HUDEP-2 (cell line): ENCODE results near the gene SLC6A1.

Experiments used
- DNase-seq, 76 experiments: peaks; one replicate each; lab custom pipeline; 2025; ENCODE audit not compliant: unreplicated experiment in 76 of 76; lab: John Stamatoyannopoulos, UW

Gene SLC6A1

GRCh38 chr3:11014752-11015151, 22.2 kb downstream of the SLC6A1 start:
- DNase-seq = no peak

GRCh38 chr3:11015369-11015768, 22.8 kb downstream of the SLC6A1 start:
- DNase-seq = no peak

GRCh38 chr3:11016727-11017126, 24.2 kb downstream of the SLC6A1 start:
- DNase-seq = no peak

GRCh38 chr3:11019116-11019819, 26.7 kb downstream of the SLC6A1 start:
- no peak for DNase-seq

- no peak for DNase-seq
Measured at GRCh38 chr3:11020764-11021163, 28.2 kb downstream of the SLC6A1 start.

GRCh38 chr3:11021611-11022011, 29.1 kb downstream of the SLC6A1 start:
- DNase-seq = no peak

- no peak for DNase-seq
Measured at GRCh38 chr3:11022115-11022514, 29.6 kb downstream of the SLC6A1 start.

GRCh38 chr3:11024181-11024580, 31.6 kb downstream of the SLC6A1 start:
- DNase-seq = no peak

- DNase-seq = no peak
Measured at GRCh38 chr3:11029948-11030347, 37.4 kb downstream of the SLC6A1 start.

- no peak for DNase-seq
Measured at GRCh38 chr3:11033871-11034270, 41.3 kb downstream of the SLC6A1 start.

- DNase-seq = peak in 1 of 76 experiments; percentile 1
Measured at GRCh38 chr3:11034309-11034985, 41.9 kb downstream of the SLC6A1 start.

- no peak for DNase-seq
Measured at GRCh38 chr3:11035757-11036505, 43.4 kb downstream of the SLC6A1 start.

- no peak for DNase-seq
Measured at GRCh38 chr3:11037241-11037873, 44.8 kb downstream of the SLC6A1 start.

GRCh38 chr3:11037976-11038375, 45.4 kb downstream of the SLC6A1 start:
- no peak for DNase-seq

- no peak for DNase-seq
Measured at GRCh38 chr3:11045536-11045935, 53.0 kb downstream of the SLC6A1 start.

- DNase-seq = no peak
Measured at GRCh38 chr3:11047500-11047899, 55.0 kb downstream of the SLC6A1 start.

- no peak for DNase-seq
Measured at GRCh38 chr3:11050666-11051323, 58.2 kb downstream of the SLC6A1 start.

- DNase-seq = no peak
Measured at GRCh38 chr3:11053926-11054503, 61.5 kb downstream of the SLC6A1 start.

GRCh38 chr3:11054739-11055438, 62.3 kb downstream of the SLC6A1 start:
- DNase-seq = no peak

GRCh38 chr3:11055496-11055895, 62.9 kb downstream of the SLC6A1 start:
- no peak for DNase-seq
